Type B pancreatic cell (in vitro differentiated cells): Measurements from ENCODE around the gene TSC2. TPM values are rescaled to one million over a fixed set of nuclear protein-coding genes. Genes with fewer than 3 reads are reported as not detected.
"Not testable (repeated sequence)": the region's sequence is repeated elsewhere in the genome, so short reads cannot be mapped to it uniquely, and the experiment has no call there.

ENCODE experiments used
- DNase-seq: peaks from one replicate; pipeline ENCODE4 v3.0.0; 2021; ENCODE audit warnings: mixed read lengths; ENCODE audit not compliant: unreplicated experiment; ENCODE audit errors: extremely low spot score
- H3K27ac Mint-ChIP-seq: 2 replicates; pipeline ENCODE4 v1.8.0; 2021; ENCODE audit warnings: mild to moderate bottlenecking, mixed read lengths
- H3K27me3 Mint-ChIP-seq: 2 replicates; pipeline ENCODE4 v1.8.0; 2021; ENCODE audit warnings: mixed read lengths
- H3K36me3 Mint-ChIP-seq: 2 replicates; pipeline ENCODE4 v1.8.0; 2021; ENCODE audit warnings: mixed read lengths
- H3K4me1 Mint-ChIP-seq: one replicate; pipeline ENCODE4 v1.8.0; 2021; ENCODE audit warnings: mixed read lengths; ENCODE audit not compliant: unreplicated experiment
- H3K4me3 Mint-ChIP-seq: 2 replicates; pipeline ENCODE4 v1.8.0; 2021; ENCODE audit warnings: mild to moderate bottlenecking, mixed read lengths
- H3K9me3 Mint-ChIP-seq: 2 replicates; pipeline ENCODE4 v1.8.0; 2021; ENCODE audit warnings: mixed read lengths
- CTCF ChIP-seq: fragments of 200-600 bp; sonication (generic); conservative IDR thresholded peaks from 2 replicates; pipeline ENCODE4 v1.5.0; 2021; ENCODE audit warnings: antibody characterized with exemption, mild to moderate bottlenecking
- total RNA-seq: library from RNA; stranded (reverse); gene quantifications from 2 replicates; pipeline ENCODE4 v1.2.1, GENCODE V29; 2021; ENCODE audit warnings: low replicate concordance

TSC2 gene
- total RNA-seq, 1 donor from 2014 or later = 208 TPM

GRCh38 chr16:2102471-2102870, 54.7 kb downstream of the TSC2 start:
- H3K36me3 Mint-ChIP-seq = peaks cover 5% of the 10 kb centered on the region
- no peak for DNase-seq
- H3K27ac Mint-ChIP-seq = no peak overlapping the region
- TF ChIP-seq CTCF = no peak
- H3K4me3 Mint-ChIP-seq = no peak overlapping the region
- no peaks in the 10 kb centered on the region for H3K4me1 Mint-ChIP-seq
- H3K27me3 Mint-ChIP-seq = no peaks in the 10 kb centered on the region
- no peaks in the 10 kb centered on the region for H3K9me3 Mint-ChIP-seq

- H3K36me3 Mint-ChIP-seq, H3K27me3 Mint-ChIP-seq, H3K4me1 Mint-ChIP-seq, H3K27ac Mint-ChIP-seq, H3K9me3 Mint-ChIP-seq, DNase-seq, H3K4me3 Mint-ChIP-seq: not testable (repeated sequence)
These were observed 56.7 kb downstream of the TSC2 start for GRCh38 chr16:2104464-2104863.

GRCh38 chr16:2105291-2105690, 57.5 kb downstream of the TSC2 start:
- H3K4me1 Mint-ChIP-seq, H3K27ac Mint-ChIP-seq, H3K9me3 Mint-ChIP-seq, H3K36me3 Mint-ChIP-seq, H3K27me3 Mint-ChIP-seq, DNase-seq, H3K4me3 Mint-ChIP-seq: not testable (repeated sequence)

- DNase-seq, H3K4me1 Mint-ChIP-seq, H3K27me3 Mint-ChIP-seq, H3K27ac Mint-ChIP-seq, H3K9me3 Mint-ChIP-seq, H3K4me3 Mint-ChIP-seq, H3K36me3 Mint-ChIP-seq: not testable (repeated sequence)
These were observed 58.0 kb downstream of the TSC2 start for GRCh38 chr16:2105769-2106168.

- not testable (repeated sequence) for H3K27ac Mint-ChIP-seq, H3K4me1 Mint-ChIP-seq, H3K9me3 Mint-ChIP-seq, DNase-seq, H3K36me3 Mint-ChIP-seq, H3K4me3 Mint-ChIP-seq, H3K27me3 Mint-ChIP-seq
These were observed 58.4 kb downstream of the TSC2 start for GRCh38 chr16:2106211-2106610.

- H3K4me3 Mint-ChIP-seq, H3K36me3 Mint-ChIP-seq, DNase-seq, H3K27ac Mint-ChIP-seq, H3K27me3 Mint-ChIP-seq, H3K9me3 Mint-ChIP-seq, H3K4me1 Mint-ChIP-seq: not testable (repeated sequence)
These were observed 59.5 kb downstream of the TSC2 start for GRCh38 chr16:2107121-2107790.

GRCh38 chr16:2107791-2108125, 60.0 kb downstream of the TSC2 start:
- not testable (repeated sequence) for H3K27ac Mint-ChIP-seq, H3K4me3 Mint-ChIP-seq, H3K4me1 Mint-ChIP-seq, H3K36me3 Mint-ChIP-seq, H3K27me3 Mint-ChIP-seq, H3K9me3 Mint-ChIP-seq, DNase-seq

- H3K4me1 Mint-ChIP-seq, H3K36me3 Mint-ChIP-seq, DNase-seq, H3K4me3 Mint-ChIP-seq, H3K27ac Mint-ChIP-seq, H3K27me3 Mint-ChIP-seq, H3K9me3 Mint-ChIP-seq: not testable (repeated sequence)
These were observed 60.9 kb downstream of the TSC2 start for GRCh38 chr16:2108446-2109270.

GRCh38 chr16:2109271-2109580, 61.4 kb downstream of the TSC2 start:
- H3K27ac Mint-ChIP-seq, H3K9me3 Mint-ChIP-seq, H3K36me3 Mint-ChIP-seq, H3K27me3 Mint-ChIP-seq, H3K4me3 Mint-ChIP-seq, DNase-seq, H3K4me1 Mint-ChIP-seq: not testable (repeated sequence)

GRCh38 chr16:2109872-2110271, 62.1 kb downstream of the TSC2 start:
- not testable (repeated sequence) for H3K36me3 Mint-ChIP-seq, DNase-seq, H3K27ac Mint-ChIP-seq, H3K4me3 Mint-ChIP-seq, H3K27me3 Mint-ChIP-seq, H3K4me1 Mint-ChIP-seq, H3K9me3 Mint-ChIP-seq

- not testable (repeated sequence) for H3K4me3 Mint-ChIP-seq, H3K27me3 Mint-ChIP-seq, H3K9me3 Mint-ChIP-seq, H3K4me1 Mint-ChIP-seq, H3K27ac Mint-ChIP-seq, H3K36me3 Mint-ChIP-seq, DNase-seq
These were observed 62.7 kb downstream of the TSC2 start for GRCh38 chr16:2110332-2111008.

GRCh38 chr16:2111009-2111353, 63.2 kb downstream of the TSC2 start:
- not testable (repeated sequence) for H3K36me3 Mint-ChIP-seq, H3K27ac Mint-ChIP-seq, H3K27me3 Mint-ChIP-seq, H3K4me3 Mint-ChIP-seq, H3K4me1 Mint-ChIP-seq, H3K9me3 Mint-ChIP-seq, DNase-seq
